LNCaP clone FGC (cell line): ENCODE measurements around the gene SEMA6A.

Experiments
- DNase-seq: peaks from one replicate; pipeline ENCODE4 v3.0.0-alpha.2; 2011; ENCODE audit warnings: low read depth
- H3K4me3 ChIP-seq: 2 replicates; pipeline ENCODE4 v1.5.1; 2011; ENCODE audit warnings: mild to moderate bottlenecking, low read depth, low read length, control low read depth
- CTCF ChIP-seq: IDR thresholded peaks from 2 replicates; pipeline ENCODE4 v1.5.1; 2012; ENCODE audit warnings: mild to moderate bottlenecking; ENCODE audit not compliant: control insufficient read depth, insufficient read depth; ENCODE audit errors: extremely low read depth

Gene SEMA6A

GRCh38 chr5:116466727-116467464 is 107.7 kb downstream of the SEMA6A start:
- no peak for TF ChIP-seq CTCF
- H3K4me3 ChIP-seq = no peak overlapping the region
- no peak for DNase-seq

GRCh38 chr5:116465411-116465810 is 109.2 kb downstream of the SEMA6A start:
- H3K4me3 ChIP-seq = no peak overlapping the region
- TF ChIP-seq CTCF = no peak
- DNase-seq = no peak

GRCh38 chr5:116464144-116464708 is 110.4 kb downstream of the SEMA6A start:
- DNase-seq = no peak
- TF ChIP-seq CTCF = no peak

GRCh38 chr5:116462500-116462899 is 112.1 kb downstream of the SEMA6A start:
- no peak for TF ChIP-seq CTCF
- no peak for DNase-seq
- H3K4me3 ChIP-seq = no peak overlapping the region

More at GRCh38 chr5:116464144-116464708, 110.4 kb downstream of the SEMA6A start:
- no peak overlapping the region for H3K4me3 ChIP-seq

- DNase-seq = no peak
- H3K4me3 ChIP-seq = no peak overlapping the region
- TF ChIP-seq CTCF = no peak
Measured at GRCh38 chr5:116459301-116459700, 115.3 kb downstream of the SEMA6A start.

- TF ChIP-seq CTCF = no peak
- H3K4me3 ChIP-seq = no peak overlapping the region
- no peak for DNase-seq
Measured at GRCh38 chr5:116457062-116457461, 117.6 kb downstream of the SEMA6A start.
